ENCODE measurements around the gene SF3B1.

GRCh38 chr2:197399887-197400540, 34.8 kb downstream of the SF3B1 start:
- TF ChIP-seq CTCF (IDR thresholded peaks at IDR 0.05) (no peak), POLR2A (IDR thresholded peaks at IDR 0.05) (no peak)

Measured in Peyer's patch (tissue), 4 donors.